Hindlimb muscle (tissue), 1 donor: Measurements from ENCODE around the gene WDR18. TPM values are rescaled to one million over a fixed set of nuclear protein-coding genes. Genes with fewer than 3 reads are reported as not detected.
A peak's percentile ranks its signal among the peaks of the same experiment; 100 is the strongest.

Source experiments
- DNase-seq: peaks from one replicate; pipeline ENCODE4 v3.0.0-alpha.2; 2013
- polyA plus RNA-seq: library from polyadenylated mRNA; unstranded; fragments of 120-200 nt; gene quantifications from one replicate; pipeline ENCODE4 v1.2.1, GENCODE V29; 2013; ENCODE audit not compliant: insufficient read length

The WDR18 gene
- 39.3 TPM for polyA plus RNA-seq

- DNase-seq, result peak; percentile 95
Observed at GRCh38 chr19:984165-984967, at the start of gene WDR18. WDR18 (plus strand) TSS chr19:984345; CDS start chr19:984354, 9 bp downstream.

GRCh38 chr19:934865-935479 is 49.2 kb upstream of the WDR18 start:
- DNase-seq, result peak; percentile 85

GRCh38 chr19:936175-936546 is 48.0 kb upstream of the WDR18 start:
- no peak for DNase-seq

- DNase-seq, result no peak
Observed at GRCh38 chr19:937259-937694, 46.9 kb upstream of the WDR18 start.

- no peak for DNase-seq
Observed at GRCh38 chr19:938233-938923, 45.8 kb upstream of the WDR18 start.

GRCh38 chr19:939439-939838 is 44.7 kb upstream of the WDR18 start:
- DNase-seq, result no peak

- DNase-seq, result no peak
Observed at GRCh38 chr19:939922-940321, 44.2 kb upstream of the WDR18 start.

GRCh38 chr19:940591-941291 is 43.4 kb upstream of the WDR18 start:
- DNase-seq, result no peak

GRCh38 chr19:941292-942132 is 42.6 kb upstream of the WDR18 start:
- no peak for DNase-seq

GRCh38 chr19:942133-942645 is 42.0 kb upstream of the WDR18 start:
- DNase-seq, result no peak

GRCh38 chr19:943551-944170 is 40.5 kb upstream of the WDR18 start:
- no peak for DNase-seq

- DNase-seq, result no peak
Observed at GRCh38 chr19:944171-944567, 40.0 kb upstream of the WDR18 start.

- DNase-seq, result no peak
Observed at GRCh38 chr19:944663-945241, 39.4 kb upstream of the WDR18 start.

GRCh38 chr19:945401-946252 is 38.5 kb upstream of the WDR18 start:
- DNase-seq, result no peak

- no peak for DNase-seq
Observed at GRCh38 chr19:947090-947706, 36.9 kb upstream of the WDR18 start.

GRCh38 chr19:947707-948539 is 36.2 kb upstream of the WDR18 start:
- DNase-seq, result no peak

- no peak for DNase-seq
Observed at GRCh38 chr19:948842-949496, 35.2 kb upstream of the WDR18 start.
